Stimulated activated naive CD8-positive, alpha-beta T cell treated with anti-CD3 and anti-CD28 coated beads, Interleukin-15, Interleukin-2, amounts not matched to agents 100 U/mL and 50 U/mL, for 24 hours (primary cell): ENCODE measurements around the gene ACER1.
A peak's percentile ranks its signal among the peaks of the same experiment; 100 is the strongest.
"Not testable (repeated sequence)": the region's sequence is repeated elsewhere in the genome, so short reads cannot be mapped to it uniquely, and the experiment has no call there.

Experiments used
- ATAC-seq: fragments of 150-1000 bp; cut with Tn5 transposase; one replicate; pipeline ENCODE4 v1.10.0; 2021
- DNase-seq: peaks from one replicate; pipeline ENCODE4 v3.0.0; 2021

ACER1 gene

GRCh38 chr19:6287269-6287885 is 46.0 kb downstream of the ACER1 start:
- ATAC-seq: no peak

DNA sequence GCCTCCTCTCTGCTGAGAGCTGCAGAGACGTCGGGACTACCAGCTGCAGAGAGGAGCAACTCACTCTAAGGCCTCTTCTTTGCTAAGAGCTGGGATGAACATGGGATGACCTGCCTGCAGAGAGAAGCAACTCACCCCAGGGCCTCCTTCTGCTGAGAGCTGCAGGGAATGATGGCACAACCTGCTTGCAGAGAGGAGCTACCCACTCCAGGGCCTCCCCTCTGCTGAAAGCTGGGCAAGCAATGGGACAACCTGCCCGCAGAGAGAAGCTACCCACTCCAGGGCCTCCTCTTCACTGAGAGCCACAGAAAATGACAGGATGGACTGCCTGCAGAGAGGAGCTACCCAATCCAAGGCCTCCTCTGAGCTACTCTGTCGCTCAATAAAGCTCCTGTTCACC is 46.7 kb downstream of the ACER1 start:
- no peak for ATAC-seq
- no peak for DNase-seq

More at GRCh38 chr19:6287269-6287885, 46.0 kb downstream of the ACER1 start:
- no peak for DNase-seq

DNA sequence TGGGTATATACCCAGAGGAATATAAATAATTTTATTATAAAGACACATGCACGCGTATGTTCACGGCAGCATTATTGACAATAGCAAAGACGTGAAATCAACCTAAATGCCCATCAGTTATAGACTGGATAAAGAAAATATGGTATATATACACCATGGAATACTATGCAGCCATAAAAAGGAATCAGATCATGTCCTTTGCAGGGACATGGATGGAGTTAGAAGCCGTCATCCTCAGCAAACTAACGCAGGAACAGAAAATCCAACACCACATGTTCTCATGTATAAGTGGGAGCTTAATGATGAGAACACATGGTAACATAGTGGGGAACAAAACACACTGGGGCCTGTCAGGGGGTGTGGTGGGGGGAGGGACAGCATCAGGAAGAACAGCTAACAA is 51.0 kb downstream of the ACER1 start:
- ATAC-seq, DNase-seq: not testable (repeated sequence)

DNA sequence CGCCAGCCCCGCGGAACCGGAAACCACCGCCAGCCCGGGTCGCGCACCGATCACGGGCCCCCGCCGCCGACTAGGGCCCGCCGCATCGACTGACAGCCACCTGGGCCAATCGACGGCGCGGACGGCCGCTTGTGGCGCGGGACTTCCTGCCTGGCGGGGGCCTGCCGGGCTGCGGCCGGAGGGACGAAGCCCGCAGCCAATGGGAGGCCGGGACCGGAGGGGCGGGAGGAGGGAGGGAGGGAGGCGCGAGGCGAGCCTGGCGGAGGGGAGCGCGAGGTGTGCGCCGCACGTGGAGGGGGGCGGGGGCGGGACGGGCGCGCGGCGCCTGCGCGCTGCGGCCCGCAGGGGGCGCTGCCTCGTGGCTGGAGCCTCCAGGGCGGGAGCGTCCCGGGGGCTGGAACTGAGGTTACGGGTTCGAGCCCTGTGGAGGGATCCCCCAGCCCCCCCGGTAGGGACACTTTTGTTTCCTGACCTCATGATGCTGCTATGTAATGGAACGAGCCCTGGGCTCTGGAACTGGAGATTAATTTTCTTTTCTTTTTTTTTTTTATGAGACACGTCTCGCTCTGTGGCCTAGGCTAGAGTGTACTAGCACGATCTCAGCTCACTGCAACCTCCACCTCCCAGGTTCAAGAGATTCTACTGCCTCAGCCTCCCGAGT is 53.4 kb downstream of the ACER1 start, which contains the start of gene MLLT1:
Gene MLLT1 (minus strand): TSS at position 45 of the 661 bp plus-strand sequence. CDS start 191 bp downstream, outside the sequence.
- ATAC-seq: peak; percentile 97
- peak; percentile 98 for DNase-seq

- ATAC-seq (peak; percentile 30), DNase-seq (no peak)
Observed at GRCh38 chr19:6279620-6279930, 53.8 kb downstream of the ACER1 start.

DNA sequence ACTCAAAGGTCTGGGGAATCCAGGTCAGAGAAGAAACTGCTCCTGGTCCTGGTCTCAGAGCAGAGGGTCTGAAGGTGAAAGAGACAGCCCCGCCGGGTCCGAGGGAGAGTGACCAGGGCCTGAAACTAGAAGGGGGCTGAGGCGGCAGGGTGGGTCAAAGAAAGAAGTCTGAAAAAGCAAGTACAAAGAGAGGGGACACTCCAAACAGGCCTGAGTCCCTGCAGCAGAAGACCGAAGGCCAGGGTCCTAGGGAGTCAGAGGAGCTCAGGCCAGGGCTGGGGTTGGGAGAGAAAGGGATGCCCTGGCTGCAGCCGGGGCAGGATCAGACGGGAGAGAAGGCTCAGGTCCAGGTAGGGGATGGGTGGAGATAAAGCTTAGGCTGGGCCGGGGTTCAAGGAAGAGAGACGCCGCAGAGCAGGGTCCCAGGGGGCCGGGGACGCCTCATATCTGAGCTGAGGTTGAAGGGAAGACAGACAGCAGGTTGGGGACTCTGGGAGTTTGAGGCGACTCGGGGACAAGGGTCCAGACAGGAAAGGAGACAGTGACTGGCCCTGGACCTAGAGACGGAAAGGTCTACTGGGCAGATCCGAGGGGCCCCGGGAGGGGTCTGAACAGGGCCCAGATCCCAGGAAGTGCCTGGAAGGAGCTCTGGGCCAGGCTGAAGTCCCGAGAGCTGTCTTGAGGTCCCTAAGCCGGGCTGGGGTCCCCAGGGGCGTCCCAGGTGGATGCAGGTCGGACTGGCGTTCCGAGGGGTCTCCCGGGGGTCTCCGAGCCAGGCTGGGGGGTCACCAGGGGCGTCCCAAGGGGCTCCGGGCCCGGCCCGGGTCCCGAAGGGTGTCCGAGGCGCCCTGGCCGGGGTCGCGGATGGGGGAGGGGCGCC is 54.4 kb downstream of the ACER1 start:
- ATAC-seq (no peak), DNase-seq (no peak)

GRCh38 chr19:6278051-6278450 is 55.4 kb downstream of the ACER1 start:
- DNase-seq (no peak), ATAC-seq (no peak)

DNA sequence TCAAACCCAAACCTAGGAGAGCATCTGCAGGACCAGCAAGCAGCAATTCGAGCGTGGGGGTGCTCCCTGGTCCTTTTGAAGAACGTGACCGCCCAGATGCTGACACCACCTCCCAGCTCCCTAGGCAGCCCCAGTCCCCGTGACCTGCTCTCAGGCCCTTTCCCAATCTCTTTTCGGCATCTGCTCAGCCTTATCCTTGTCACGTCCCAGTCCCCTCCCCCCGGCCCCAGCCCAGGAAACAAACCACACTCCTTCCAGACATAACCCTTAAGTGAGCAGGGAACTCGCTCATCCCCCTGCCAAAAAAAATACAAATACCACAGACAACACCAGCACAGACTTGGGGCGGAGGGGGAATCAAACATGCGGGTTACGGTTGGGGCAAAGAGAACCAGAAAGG is 57.0 kb downstream of the ACER1 start:
- DNase-seq (no peak), ATAC-seq (no peak)

- DNase-seq (no peak), ATAC-seq (no peak)
Observed at GRCh38 chr19:6275170-6275744, 58.2 kb downstream of the ACER1 start.

- no peak for DNase-seq
- no peak for ATAC-seq
Observed at GRCh38 chr19:6274756-6275155, 58.7 kb downstream of the ACER1 start.

- no peak for ATAC-seq
- no peak for DNase-seq
Observed at GRCh38 chr19:6273701-6274601, 59.5 kb downstream of the ACER1 start.

DNA sequence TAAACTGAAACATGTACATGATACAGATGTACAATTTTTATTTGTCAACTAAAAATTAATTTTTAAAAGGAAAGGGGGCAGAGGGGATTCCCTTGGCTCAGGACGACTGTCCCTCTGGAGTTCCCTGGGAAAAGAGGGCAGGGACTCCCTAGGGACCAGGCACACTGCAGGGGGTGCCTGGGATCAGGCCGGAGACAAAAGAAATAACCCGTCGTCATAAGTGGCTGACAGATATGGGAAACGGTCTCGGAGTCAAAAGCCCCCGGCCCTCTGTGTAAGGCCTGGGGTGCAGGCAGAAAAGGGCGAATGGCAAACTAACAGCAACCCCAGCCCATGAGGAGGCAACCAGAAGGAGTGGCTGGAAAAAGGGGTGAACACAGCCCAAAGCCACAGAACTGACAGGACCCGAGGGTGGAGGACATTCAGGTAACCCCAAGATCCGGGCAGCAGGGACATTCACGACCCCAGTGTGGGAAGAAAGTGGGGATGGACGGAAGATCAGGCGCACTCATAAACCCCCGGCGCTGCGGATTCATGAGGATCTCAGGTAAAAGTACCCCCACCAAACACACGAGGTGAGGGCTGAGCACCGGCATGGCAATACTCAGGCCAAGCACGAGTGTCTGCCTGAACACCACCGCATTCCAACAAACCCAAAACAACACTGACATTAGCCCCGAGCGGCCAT is 60.4 kb downstream of the ACER1 start:
- DNase-seq (no peak), ATAC-seq (no peak)

- DNase-seq (no peak), ATAC-seq (no peak)
Observed at GRCh38 chr19:6272411-6272791, 61.0 kb downstream of the ACER1 start.

DNA sequence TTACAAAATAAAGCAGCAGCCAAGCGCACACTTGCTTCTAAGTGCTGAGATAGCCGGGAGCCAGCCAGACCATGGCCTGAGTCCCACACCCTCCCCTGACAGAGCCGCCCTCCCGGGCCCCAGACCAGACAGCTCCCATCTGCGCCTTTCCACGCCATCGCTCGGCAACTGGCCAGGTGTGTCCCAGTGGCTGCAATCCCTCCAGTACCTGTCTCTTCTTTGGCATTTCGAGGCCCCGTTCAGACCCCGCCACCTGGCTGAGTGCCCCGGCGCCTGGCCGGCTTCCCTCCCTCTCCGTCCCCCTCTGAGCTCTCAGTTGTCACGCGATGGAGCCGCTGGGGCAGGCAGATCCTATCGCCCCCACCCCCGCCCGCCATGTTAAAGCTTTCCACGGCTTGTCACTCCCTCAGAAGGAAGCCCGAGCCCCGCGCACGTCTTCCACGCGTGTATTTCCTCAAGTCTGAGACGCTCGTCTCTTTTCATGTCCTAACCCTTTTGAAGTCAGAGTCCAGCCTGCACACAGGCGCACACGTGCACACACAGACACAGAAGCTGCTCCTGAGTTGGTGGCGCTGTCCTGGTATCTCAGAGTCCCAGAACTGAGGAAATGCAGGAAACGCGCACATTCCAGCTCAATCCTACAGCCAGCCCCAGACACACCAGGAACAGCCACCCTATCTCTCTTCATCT is 61.5 kb downstream of the ACER1 start:
- no peak for ATAC-seq
- no peak for DNase-seq

GRCh38 chr19:6271251-6271650 is 62.2 kb downstream of the ACER1 start:
- DNase-seq: no peak
- ATAC-seq: no peak

GRCh38 chr19:6270822-6271221 is 62.6 kb downstream of the ACER1 start:
- ATAC-seq: no peak

GRCh38 chr19:6270076-6270745 is 63.2 kb downstream of the ACER1 start:
- DNase-seq (no peak), ATAC-seq (no peak)

More at GRCh38 chr19:6270822-6271221, 62.6 kb downstream of the ACER1 start:
- DNase-seq: no peak

- DNase-seq: no peak
- no peak for ATAC-seq
Observed at GRCh38 chr19:6269101-6269886, 64.1 kb downstream of the ACER1 start.

- no peak for ATAC-seq
- no peak for DNase-seq
Observed at GRCh38 chr19:6268382-6268771, 65.0 kb downstream of the ACER1 start.
